ENCODE results near the gene CRABP2. TPM values are rescaled to one million over a fixed set of nuclear protein-coding genes. Genes with fewer than 3 reads are reported as not detected.

Gene CRABP2
- total RNA-seq, 1 experiment from 2014 or later, result 209 TPM

DNA sequence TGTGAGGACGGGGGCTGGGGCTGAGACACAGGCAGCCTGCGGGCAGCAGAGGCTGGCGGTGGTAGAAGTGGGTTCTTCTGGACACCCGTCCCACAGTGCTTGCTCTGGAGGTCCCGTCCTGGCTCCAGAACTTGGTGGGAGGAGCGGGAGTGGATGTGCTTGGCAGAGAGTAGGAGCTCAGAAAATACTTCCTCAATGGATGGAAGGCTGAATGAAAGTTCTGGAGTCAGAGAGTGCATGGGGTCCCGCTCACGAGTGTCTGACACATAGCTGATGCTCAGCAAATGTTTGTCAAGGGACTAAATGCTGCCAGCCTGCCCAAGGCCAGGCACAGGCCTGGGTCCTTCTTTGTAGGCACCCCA, 14.7 kb downstream of the CRABP2 start (continued):
- TF ChIP-seq, protein P1, sequence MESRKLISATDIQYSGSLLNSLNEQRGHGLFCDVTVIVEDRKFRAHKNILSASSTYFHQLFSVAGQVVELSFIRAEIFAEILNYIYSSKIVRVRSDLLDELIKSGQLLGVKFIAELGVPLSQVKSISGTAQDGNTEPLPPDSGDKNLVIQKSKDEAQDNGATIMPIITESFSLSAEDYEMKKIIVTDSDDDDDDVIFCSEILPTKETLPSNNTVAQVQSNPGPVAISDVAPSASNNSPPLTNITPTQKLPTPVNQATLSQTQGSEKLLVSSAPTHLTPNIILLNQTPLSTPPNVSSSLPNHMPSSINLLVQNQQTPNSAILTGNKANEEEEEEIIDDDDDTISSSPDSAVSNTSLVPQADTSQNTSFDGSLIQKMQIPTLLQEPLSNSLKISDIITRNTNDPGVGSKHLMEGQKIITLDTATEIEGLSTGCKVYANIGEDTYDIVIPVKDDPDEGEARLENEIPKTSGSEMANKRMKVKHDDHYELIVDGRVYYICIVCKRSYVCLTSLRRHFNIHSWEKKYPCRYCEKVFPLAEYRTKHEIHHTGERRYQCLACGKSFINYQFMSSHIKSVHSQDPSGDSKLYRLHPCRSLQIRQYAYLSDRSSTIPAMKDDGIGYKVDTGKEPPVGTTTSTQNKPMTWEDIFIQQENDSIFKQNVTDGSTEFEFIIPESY (IDR thresholded peaks at IDR 0.05; ENCODE audit: extremely low read depth, insufficient replicate concordance, low read length), result no peak
- TF ChIP-seq CBX3 (IDR thresholded peaks at IDR 0.05; ENCODE audit: low read depth), result no peak

DNA sequence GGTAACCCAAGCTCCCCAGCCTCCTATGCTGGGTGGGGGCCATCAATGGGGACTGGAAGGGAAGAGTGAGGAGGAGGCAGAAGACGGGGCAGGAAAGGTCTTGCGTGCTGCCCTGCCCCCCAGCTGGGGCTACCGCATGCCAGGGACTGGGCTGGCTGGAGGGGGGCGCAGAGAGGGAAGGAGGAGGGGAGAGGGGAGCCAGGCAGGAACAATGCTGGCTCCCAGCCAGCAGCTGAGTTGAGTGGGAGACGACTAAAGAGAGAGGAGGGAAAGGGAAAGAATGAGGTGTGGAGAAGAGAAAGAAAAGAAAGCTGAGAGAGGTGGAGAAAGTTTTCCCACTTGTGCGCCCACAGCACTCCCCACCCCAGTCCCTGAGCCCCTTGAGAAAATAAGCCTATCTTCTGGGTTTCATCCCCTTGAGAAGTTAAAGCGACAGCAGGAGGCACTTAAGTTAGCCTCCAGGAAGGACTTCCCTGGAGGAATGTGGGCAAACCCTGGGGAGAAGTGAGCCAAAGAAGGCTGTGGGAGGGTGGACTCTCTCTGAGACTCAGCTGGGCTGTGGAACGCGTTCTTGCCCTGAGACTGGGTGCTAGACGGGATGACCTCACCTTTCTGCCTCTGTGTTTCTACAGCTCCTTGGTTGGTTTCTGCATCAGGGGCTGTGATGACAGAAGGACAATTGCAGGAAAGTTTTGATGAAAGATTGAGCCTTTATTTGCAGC, 15.3 kb downstream of the CRABP2 start:
- RAD21 ChIA-PET (ENCODE audit: low non-redundant PET in 1 of 2, low total read pairs in 2 of 2, uncharacterized antibody in 2 of 2, unreplicated experiment in 2 of 2), result interaction anchor here (0.6 to 4.0 kb wide), 22 partner anchors 14 to 238 kb away, joined by 3 to 67 read pairs (median 5); partner anchors contain the start of genes CRABP2 (in 2 of the 2), ISG20L2 (in 2 of the 2), METTL25B (in 2 of the 2) and NTRK1 (in 2 of the 2)
- no peak overlapping the region for H2AFZ ChIP-seq (ENCODE audit: low read depth, low read length, poor library complexity, severe bottlenecking)
- ATAC-seq, result no peak

More for the DNA sequence above, 15.3 kb downstream of the CRABP2 start:
- H3K4me1 ChIP-seq (ENCODE audit: control insufficient read depth in 1 of 2, insufficient read depth in 2 of 2, low read length in 2 of 2), result peaks cover 67 to 87% of the 10 kb centered on the region in 2 experiments
- TF ChIP-seq RAD21 (IDR thresholded peaks at IDR 0.05; ENCODE audit: low read depth) (no peak), YY1 (IDR thresholded peaks at IDR 0.05; ENCODE audit: extremely low read depth, insufficient replicate concordance, low read depth, low read length) (no peak), EZH2 (IDR thresholded peaks at IDR 0.05) (no peak), ZNF274 (IDR thresholded peaks at IDR 0.05; ENCODE audit: low read depth, low read length) (no peak)
- peak overlapping the region; percentile 72; the same call in 1 of the 2 replicates for H3K27ac ChIP-seq (ENCODE audit: low read depth, low read length)
- no peaks in the 10 kb centered on the region for H3K9me3 ChIP-seq (ENCODE audit: control insufficient read depth in 1 of 2, insufficient read depth in 1 of 2, low read depth in 1 of 2, low read length in 2 of 2)
- ChIA-PET POLR2A (interaction anchor here (0.9 to 5.0 kb wide), 12 partner anchors 9 to 200 kb away, joined by 3 to 87 read pairs (median 4); partner anchors contain the start of genes CRABP2, ISG20L2, METTL25B and MRPL24), CTCF (interaction anchor here (0.5 to 10.0 kb wide), 35 partner anchors 9 to 320 kb away, joined by 3 to 508 read pairs (median 5); partner anchors contain the start of genes CRABP2, INSRR, ISG20L2 and METTL25B)
- no peak for DNase-seq (ENCODE audit: low read depth, low spot score)
- H3K79me2 ChIP-seq (ENCODE audit: insufficient read depth, low read length), result no peaks in the 10 kb centered on the region
- H3K9me2 ChIP-seq (ENCODE audit: insufficient read depth), result no peaks in the 10 kb centered on the region
- peak overlapping the region; percentile 24; the same call in 1 of the 2 replicates for H3K9ac ChIP-seq (ENCODE audit: low read length)
- H4K20me1 ChIP-seq (ENCODE audit: insufficient read depth), result no peaks in the 10 kb centered on the region
- H3K4me3 ChIP-seq (replicated peaks in 1 of 2; ENCODE audit: low read depth in 1 of 2, low read length in 2 of 2), result peak overlapping the region; percentile 41 to 55; a peak in 3 of 4 replicates
- H3K27me3 ChIP-seq (ENCODE audit: insufficient read depth, low read length), result no peaks in the 10 kb centered on the region
- peak overlapping the region; percentile 84 for H3K4me2 ChIP-seq (ENCODE audit: low read length)
- no peaks in the 10 kb centered on the region for H3K36me3 ChIP-seq (ENCODE audit: control insufficient read depth in 1 of 2, insufficient read depth in 2 of 2, low read length in 2 of 2)
- BruUV-seq (replicated peaks), result no TSS peak
- intact Hi-C loops (cut with micrococcal nuclease), result loop anchor here (1.0 to 5.0 kb wide), 6 partner anchors 16 to 237 kb away; partner anchors contain the start of genes NTRK1 and PRCC

Measured in HCT116 (cell line).